K562 (cell line): ENCODE data around the gene CHSY1.

Experiments
- BACH1 ChIP-seq: fragments of 200-800 bp; sonication (Bioruptor generic); IDR thresholded peaks from 2 replicates; pipeline ENCODE4 v1.6.1; 2016; ENCODE audit warnings: missing genetic modification characterization, missing compliant biosample characterization
- FOXJ3 ChIP-seq: sonication (generic); formaldehyde crosslinking; IDR thresholded peaks from 2 replicates; pipeline ENCODE4 v1.4.0; 2020; ENCODE audit warnings: mild to moderate bottlenecking, missing genetic modification reagents
- HCFC1 ChIP-seq: IDR thresholded peaks from 2 replicates; pipeline ENCODE4 v1.6.1; 2012; ENCODE audit warnings: low read depth, low read length, improper control_type of control experiment
- JUN ChIP-seq, 2 experiments: sonication (generic) in 1 of 2; formaldehyde crosslinking in 1 of 2; IDR thresholded peaks; 2 replicates each; pipeline versions ENCODE4 v1.6.1 to v1.8.0; 2012 to 2022; ENCODE audit warnings: borderline replicate concordance in 2 of 2, mild to moderate bottlenecking in 2 of 2, improper control_type of control experiment in 1 of 2, low read depth in 1 of 2, low read length in 1 of 2, missing genetic modification reagents in 1 of 2
- KAT8 ChIP-seq: fragments of 450-650 bp; IDR thresholded peaks from 2 replicates; pipeline ENCODE4 v1.6.1; 2016; ENCODE audit warnings: low read depth, mild to moderate bottlenecking
- MBD2 ChIP-seq: sonication (generic); IDR thresholded peaks from 2 replicates; pipeline ENCODE4 v1.6.1; 2016; ENCODE audit warnings: low read depth, borderline replicate concordance
- ZNF274 ChIP-seq: IDR thresholded peaks from 2 replicates; pipeline ENCODE4 v1.6.1; 2011; ENCODE audit warnings: low read depth, mild to moderate bottlenecking, low read length, moderate library complexity, borderline replicate concordance
- ZNF699 ChIP-seq: fragments of 250-450 bp; sonication (Bioruptor Pico); IDR thresholded peaks from 2 replicates; pipeline ENCODE4 v1.8.0; 2021; ENCODE audit warnings: mild to moderate bottlenecking, moderate library complexity; ENCODE audit not compliant: insufficient replicate concordance
- TF ChIP-seq, protein P1 (sequence below): IDR thresholded peaks from 3 replicates; pipeline ENCODE4 v1.6.1; 2011; ENCODE audit warnings: borderline replicate concordance, mild to moderate bottlenecking; ENCODE audit not compliant: insufficient read length, insufficient read depth
- TF ChIP-seq, protein P2 (sequence below), 3 experiments: IDR thresholded peaks in 2 of 3; conservative IDR thresholded peaks in 1 of 3; 2 replicates each; pipeline ENCODE4 v1.5.1; 2011 to 2012; ENCODE audit warnings: low read length in 3 of 3, mild to moderate bottlenecking in 3 of 3, control low read depth in 2 of 3, improper control_type of control experiment in 1 of 3, inconsistent platforms in 1 of 3, low read depth in 1 of 3, mixed read lengths in 1 of 3, moderate library complexity in 1 of 3; ENCODE audit not compliant: insufficient read depth in 2 of 3
- TF ChIP-seq, protein P3 (sequence below), 2 experiments: fragments of 450-650 bp; formaldehyde crosslinking in 1 of 2; IDR thresholded peaks; 2 replicates each; pipeline versions ENCODE4 v1.4.0 to v1.6.1; 2014 to 2020; ENCODE audit warnings: mild to moderate bottlenecking in 2 of 2, borderline replicate concordance in 1 of 2, low read depth in 1 of 2
- TF ChIP-seq, protein P4 (sequence below): fragments of 250-450 bp; sonication (Bioruptor Pico); IDR thresholded peaks from 2 replicates; pipeline ENCODE4 v1.8.0; 2022; ENCODE audit warnings: inconsistent platforms, mild to moderate bottlenecking, moderate library complexity, borderline replicate concordance
- TF ChIP-seq, protein P5 (sequence below): fragments of 150-350 bp; IDR thresholded peaks from 2 replicates; pipeline ENCODE4 v1.6.1; 2014; ENCODE audit warnings: low read depth, mild to moderate bottlenecking, low read length, borderline replicate concordance

DNA sequence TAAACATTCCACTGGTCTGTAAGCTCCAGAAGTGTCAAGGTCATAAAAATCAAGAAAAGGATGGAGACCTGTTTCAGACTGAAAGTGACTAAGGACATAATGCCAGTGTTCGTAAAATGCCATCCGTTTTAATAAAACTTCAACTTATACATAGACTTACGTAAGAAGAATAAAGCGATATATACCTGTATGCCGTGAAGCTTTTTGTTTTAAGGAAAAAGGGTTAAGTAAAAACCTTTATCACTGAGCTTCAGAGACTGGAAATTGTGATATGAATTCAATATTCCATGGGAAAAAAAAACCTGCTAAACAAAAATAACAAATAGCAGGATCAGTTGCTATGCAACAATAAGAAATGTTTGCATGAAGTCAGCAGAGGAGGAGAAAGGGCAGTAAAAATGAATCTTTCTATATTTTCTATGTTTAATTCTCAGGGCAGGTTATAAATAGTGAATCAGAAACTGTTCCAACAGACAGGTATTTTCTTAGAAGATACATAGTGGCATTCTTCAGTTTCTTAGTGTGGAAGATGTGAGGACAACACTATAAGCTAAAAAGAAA is 42.5 kb downstream of the CHSY1 start:
- TF ChIP-seq, protein P1, sequence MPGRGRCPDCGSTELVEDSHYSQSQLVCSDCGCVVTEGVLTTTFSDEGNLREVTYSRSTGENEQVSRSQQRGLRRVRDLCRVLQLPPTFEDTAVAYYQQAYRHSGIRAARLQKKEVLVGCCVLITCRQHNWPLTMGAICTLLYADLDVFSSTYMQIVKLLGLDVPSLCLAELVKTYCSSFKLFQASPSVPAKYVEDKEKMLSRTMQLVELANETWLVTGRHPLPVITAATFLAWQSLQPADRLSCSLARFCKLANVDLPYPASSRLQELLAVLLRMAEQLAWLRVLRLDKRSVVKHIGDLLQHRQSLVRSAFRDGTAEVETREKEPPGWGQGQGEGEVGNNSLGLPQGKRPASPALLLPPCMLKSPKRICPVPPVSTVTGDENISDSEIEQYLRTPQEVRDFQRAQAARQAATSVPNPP: no peak
- TF ChIP-seq ZNF274 (no peak), MBD2 (no peak), KAT8 (no peak), HCFC1 (no peak), ZNF699 (CRISPR knock-in tag) (no peak), JUN (IDR thresholded peaks at IDR 0.05; ENCODE audit: borderline replicate concordance, low read depth, low read length) (no peak), JUN (CRISPR knock-in tag; IDR thresholded peaks at IDR 0.05; ENCODE audit: borderline replicate concordance) (no peak), BACH1 (no peak), FOXJ3 (no peak)
- TF ChIP-seq, protein P2, sequence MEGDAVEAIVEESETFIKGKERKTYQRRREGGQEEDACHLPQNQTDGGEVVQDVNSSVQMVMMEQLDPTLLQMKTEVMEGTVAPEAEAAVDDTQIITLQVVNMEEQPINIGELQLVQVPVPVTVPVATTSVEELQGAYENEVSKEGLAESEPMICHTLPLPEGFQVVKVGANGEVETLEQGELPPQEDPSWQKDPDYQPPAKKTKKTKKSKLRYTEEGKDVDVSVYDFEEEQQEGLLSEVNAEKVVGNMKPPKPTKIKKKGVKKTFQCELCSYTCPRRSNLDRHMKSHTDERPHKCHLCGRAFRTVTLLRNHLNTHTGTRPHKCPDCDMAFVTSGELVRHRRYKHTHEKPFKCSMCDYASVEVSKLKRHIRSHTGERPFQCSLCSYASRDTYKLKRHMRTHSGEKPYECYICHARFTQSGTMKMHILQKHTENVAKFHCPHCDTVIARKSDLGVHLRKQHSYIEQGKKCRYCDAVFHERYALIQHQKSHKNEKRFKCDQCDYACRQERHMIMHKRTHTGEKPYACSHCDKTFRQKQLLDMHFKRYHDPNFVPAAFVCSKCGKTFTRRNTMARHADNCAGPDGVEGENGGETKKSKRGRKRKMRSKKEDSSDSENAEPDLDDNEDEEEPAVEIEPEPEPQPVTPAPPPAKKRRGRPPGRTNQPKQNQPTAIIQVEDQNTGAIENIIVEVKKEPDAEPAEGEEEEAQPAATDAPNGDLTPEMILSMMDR (IDR thresholded peaks at IDR 0.05 in 2 of 3, conservative IDR thresholded peaks at IDR 0.05 in 1 of 3; ENCODE audit: insufficient read depth in 2 of 3, low read depth in 1 of 3, low read length in 3 of 3): no peak
- TF ChIP-seq, protein P3, sequence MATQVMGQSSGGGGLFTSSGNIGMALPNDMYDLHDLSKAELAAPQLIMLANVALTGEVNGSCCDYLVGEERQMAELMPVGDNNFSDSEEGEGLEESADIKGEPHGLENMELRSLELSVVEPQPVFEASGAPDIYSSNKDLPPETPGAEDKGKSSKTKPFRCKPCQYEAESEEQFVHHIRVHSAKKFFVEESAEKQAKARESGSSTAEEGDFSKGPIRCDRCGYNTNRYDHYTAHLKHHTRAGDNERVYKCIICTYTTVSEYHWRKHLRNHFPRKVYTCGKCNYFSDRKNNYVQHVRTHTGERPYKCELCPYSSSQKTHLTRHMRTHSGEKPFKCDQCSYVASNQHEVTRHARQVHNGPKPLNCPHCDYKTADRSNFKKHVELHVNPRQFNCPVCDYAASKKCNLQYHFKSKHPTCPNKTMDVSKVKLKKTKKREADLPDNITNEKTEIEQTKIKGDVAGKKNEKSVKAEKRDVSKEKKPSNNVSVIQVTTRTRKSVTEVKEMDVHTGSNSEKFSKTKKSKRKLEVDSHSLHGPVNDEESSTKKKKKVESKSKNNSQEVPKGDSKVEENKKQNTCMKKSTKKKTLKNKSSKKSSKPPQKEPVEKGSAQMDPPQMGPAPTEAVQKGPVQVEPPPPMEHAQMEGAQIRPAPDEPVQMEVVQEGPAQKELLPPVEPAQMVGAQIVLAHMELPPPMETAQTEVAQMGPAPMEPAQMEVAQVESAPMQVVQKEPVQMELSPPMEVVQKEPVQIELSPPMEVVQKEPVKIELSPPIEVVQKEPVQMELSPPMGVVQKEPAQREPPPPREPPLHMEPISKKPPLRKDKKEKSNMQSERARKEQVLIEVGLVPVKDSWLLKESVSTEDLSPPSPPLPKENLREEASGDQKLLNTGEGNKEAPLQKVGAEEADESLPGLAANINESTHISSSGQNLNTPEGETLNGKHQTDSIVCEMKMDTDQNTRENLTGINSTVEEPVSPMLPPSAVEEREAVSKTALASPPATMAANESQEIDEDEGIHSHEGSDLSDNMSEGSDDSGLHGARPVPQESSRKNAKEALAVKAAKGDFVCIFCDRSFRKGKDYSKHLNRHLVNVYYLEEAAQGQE (IDR thresholded peaks at IDR 0.05; ENCODE audit: borderline replicate concordance): no peak
- TF ChIP-seq, protein P3 (CRISPR knock-in tag; IDR thresholded peaks at IDR 0.05; ENCODE audit: low read depth): no peak
- TF ChIP-seq, protein P4, sequence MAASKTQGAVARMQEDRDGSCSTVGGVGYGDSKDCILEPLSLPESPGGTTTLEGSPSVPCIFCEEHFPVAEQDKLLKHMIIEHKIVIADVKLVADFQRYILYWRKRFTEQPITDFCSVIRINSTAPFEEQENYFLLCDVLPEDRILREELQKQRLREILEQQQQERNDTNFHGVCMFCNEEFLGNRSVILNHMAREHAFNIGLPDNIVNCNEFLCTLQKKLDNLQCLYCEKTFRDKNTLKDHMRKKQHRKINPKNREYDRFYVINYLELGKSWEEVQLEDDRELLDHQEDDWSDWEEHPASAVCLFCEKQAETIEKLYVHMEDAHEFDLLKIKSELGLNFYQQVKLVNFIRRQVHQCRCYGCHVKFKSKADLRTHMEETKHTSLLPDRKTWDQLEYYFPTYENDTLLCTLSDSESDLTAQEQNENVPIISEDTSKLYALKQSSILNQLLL (CRISPR knock-in tag): no peak
- TF ChIP-seq, protein P5, sequence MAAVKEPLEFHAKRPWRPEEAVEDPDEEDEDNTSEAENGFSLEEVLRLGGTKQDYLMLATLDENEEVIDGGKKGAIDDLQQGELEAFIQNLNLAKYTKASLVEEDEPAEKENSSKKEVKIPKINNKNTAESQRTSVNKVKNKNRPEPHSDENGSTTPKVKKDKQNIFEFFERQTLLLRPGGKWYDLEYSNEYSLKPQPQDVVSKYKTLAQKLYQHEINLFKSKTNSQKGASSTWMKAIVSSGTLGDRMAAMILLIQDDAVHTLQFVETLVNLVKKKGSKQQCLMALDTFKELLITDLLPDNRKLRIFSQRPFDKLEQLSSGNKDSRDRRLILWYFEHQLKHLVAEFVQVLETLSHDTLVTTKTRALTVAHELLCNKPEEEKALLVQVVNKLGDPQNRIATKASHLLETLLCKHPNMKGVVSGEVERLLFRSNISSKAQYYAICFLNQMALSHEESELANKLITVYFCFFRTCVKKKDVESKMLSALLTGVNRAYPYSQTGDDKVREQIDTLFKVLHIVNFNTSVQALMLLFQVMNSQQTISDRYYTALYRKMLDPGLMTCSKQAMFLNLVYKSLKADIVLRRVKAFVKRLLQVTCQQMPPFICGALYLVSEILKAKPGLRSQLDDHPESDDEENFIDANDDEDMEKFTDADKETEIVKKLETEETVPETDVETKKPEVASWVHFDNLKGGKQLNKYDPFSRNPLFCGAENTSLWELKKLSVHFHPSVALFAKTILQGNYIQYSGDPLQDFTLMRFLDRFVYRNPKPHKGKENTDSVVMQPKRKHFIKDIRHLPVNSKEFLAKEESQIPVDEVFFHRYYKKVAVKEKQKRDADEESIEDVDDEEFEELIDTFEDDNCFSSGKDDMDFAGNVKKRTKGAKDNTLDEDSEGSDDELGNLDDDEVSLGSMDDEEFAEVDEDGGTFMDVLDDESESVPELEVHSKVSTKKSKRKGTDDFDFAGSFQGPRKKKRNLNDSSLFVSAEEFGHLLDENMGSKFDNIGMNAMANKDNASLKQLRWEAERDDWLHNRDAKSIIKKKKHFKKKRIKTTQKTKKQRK: no peak
